Neural crest cell (in vitro differentiated cells): ENCODE results near the gene EPB41L2. TPM values are rescaled to one million over a fixed set of nuclear protein-coding genes. Genes with fewer than 3 reads are reported as not detected.

Source experiments
- DNase-seq: peaks from one replicate; pipeline ENCODE4 v3.0.0; 2021; ENCODE audit warnings: low read depth, mixed read lengths, low spot score
- H3K27ac Mint-ChIP-seq: one replicate; pipeline ENCODE4 v1.8.0; 2021; ENCODE audit warnings: mild to moderate bottlenecking, mixed read lengths; ENCODE audit not compliant: unreplicated experiment
- H3K27me3 Mint-ChIP-seq: 2 replicates; pipeline ENCODE4 v1.8.0; 2021; ENCODE audit warnings: low read depth, mild to moderate bottlenecking, mixed read lengths
- H3K36me3 Mint-ChIP-seq: 2 replicates; pipeline ENCODE4 v1.8.0; 2021; ENCODE audit warnings: low read depth, mild to moderate bottlenecking, mixed read lengths
- H3K4me1 Mint-ChIP-seq: 2 replicates; pipeline ENCODE4 v1.8.0; 2021; ENCODE audit warnings: mixed read lengths
- H3K4me3 Mint-ChIP-seq: one replicate; pipeline ENCODE4 v1.8.0; 2021; ENCODE audit warnings: mild to moderate bottlenecking, mixed read lengths
- H3K9me3 Mint-ChIP-seq: 2 replicates; pipeline ENCODE4 v1.8.0; 2021; ENCODE audit warnings: mixed read lengths
- total RNA-seq: library from RNA; stranded (reverse); gene quantifications from 2 replicates; pipeline ENCODE4 v1.2.1, GENCODE V29; 2021
- TF ChIP-seq, protein P1 (sequence below): fragments of 200-600 bp; sonication (generic); conservative IDR thresholded peaks from 2 replicates; pipeline ENCODE4 v1.5.0; 2021; ENCODE audit warnings: antibody characterized with exemption, mild to moderate bottlenecking

EPB41L2 gene
- total RNA-seq, 1 donor from 2014 or later: 114 TPM

DNA sequence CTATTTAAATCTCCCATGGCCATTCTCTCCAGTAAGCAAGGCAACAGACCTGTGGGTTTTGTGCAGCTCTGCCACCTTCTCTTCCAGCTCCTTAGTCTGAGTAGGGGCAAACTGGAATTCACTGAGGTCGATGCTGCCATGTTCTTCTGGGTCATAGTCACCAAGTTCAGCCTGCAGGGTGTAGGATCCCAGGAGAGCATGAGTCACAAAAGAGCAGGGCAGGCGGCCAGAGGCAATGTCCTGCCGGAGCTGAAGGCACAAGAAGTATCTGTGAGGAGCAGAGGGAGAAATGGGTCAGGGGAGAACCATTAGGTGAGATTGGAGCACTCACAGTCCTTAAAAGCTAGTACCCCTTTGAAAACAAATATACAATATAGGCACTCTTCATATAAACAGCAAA lies 162.1 kb downstream of the EPB41L2 start:
- H3K9me3 Mint-ChIP-seq: no peaks in the 10 kb centered on the region
- no peaks in the 10 kb centered on the region for H3K27me3 Mint-ChIP-seq
- peaks cover 14% of the 10 kb centered on the region for H3K4me1 Mint-ChIP-seq
- H3K27ac Mint-ChIP-seq: peak overlapping the region; percentile 76
- TF ChIP-seq, protein P1, sequence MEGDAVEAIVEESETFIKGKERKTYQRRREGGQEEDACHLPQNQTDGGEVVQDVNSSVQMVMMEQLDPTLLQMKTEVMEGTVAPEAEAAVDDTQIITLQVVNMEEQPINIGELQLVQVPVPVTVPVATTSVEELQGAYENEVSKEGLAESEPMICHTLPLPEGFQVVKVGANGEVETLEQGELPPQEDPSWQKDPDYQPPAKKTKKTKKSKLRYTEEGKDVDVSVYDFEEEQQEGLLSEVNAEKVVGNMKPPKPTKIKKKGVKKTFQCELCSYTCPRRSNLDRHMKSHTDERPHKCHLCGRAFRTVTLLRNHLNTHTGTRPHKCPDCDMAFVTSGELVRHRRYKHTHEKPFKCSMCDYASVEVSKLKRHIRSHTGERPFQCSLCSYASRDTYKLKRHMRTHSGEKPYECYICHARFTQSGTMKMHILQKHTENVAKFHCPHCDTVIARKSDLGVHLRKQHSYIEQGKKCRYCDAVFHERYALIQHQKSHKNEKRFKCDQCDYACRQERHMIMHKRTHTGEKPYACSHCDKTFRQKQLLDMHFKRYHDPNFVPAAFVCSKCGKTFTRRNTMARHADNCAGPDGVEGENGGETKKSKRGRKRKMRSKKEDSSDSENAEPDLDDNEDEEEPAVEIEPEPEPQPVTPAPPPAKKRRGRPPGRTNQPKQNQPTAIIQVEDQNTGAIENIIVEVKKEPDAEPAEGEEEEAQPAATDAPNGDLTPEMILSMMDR: no peak
- H3K4me3 Mint-ChIP-seq: no peak overlapping the region
- peaks cover 15% of the 10 kb centered on the region for H3K36me3 Mint-ChIP-seq
- DNase-seq: no peak

DNA sequence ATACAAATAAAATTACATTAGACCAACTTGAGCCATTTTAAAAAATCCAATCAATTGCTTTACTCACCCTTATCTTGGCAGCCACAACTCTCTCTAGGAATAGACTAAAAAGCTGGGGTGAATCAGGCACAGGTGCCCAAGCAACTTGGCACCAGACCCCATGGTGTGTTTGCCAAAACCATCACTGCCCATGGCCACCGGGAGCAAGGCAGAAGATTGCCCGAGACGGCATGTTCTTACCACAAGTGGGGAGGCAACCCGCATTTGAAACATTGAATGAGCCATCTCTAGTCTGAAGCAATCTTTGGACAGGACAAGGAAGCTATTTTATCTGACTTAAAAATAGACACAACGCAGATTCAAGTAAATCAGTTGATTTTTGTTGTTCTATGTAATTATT lies 166.8 kb downstream of the EPB41L2 start:
- Mint-ChIP-seq H3K4me3 (no peak overlapping the region), H3K27me3 (no peaks in the 10 kb centered on the region), H3K27ac (no peak overlapping the region), H3K4me1 (no peaks in the 10 kb centered on the region), H3K36me3 (peaks cover 19% of the 10 kb centered on the region), H3K9me3 (no peaks in the 10 kb centered on the region)
- TF ChIP-seq, protein P1: no peak
- DNase-seq: no peak

DNA sequence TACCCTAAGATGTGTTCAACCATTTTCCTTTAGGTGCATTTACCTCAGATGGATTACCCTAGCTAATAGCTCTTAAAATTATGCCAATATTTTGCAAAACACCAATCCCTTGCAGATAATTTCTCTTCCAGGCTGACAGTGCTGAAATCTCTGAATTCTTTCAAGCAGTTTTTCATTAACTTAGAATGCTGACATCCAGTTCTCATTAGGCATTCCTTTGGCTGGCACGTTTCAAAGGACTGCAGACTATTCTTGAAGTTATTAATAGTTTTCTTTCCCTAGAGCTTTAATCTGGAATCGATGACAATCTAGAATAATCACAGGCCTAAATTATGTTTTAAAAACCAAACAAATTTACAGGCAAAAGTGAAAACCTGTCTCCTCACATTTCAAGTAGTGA lies 167.5 kb downstream of the EPB41L2 start:
- Mint-ChIP-seq H3K27me3 (no peaks in the 10 kb centered on the region), H3K4me3 (no peak overlapping the region), H3K36me3 (peaks cover 17% of the 10 kb centered on the region), H3K9me3 (no peaks in the 10 kb centered on the region), H3K4me1 (no peaks in the 10 kb centered on the region), H3K27ac (no peak overlapping the region)
- DNase-seq: no peak
- TF ChIP-seq, protein P1: no peak

DNA sequence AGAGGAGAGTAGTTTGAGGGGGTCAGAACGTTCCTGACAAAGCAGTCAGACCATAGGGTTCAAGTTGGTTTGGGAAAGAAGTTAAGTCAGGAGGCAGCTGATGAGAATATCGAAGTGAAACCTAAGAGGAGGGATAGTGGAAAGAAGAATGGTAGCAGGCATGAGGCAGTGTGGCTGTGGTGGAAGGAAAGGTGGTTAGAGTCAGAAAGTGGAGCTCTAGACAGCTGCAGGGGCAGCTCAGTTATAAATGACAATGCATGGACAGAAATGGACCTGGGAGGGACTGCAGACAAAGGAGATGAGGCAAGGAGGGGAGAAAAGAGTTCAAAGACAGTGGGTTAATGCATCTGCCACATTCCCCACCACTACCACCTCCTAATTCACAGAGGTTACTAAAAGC lies 169.3 kb downstream of the EPB41L2 start:
- H3K4me1 Mint-ChIP-seq: no peaks in the 10 kb centered on the region
- no peaks in the 10 kb centered on the region for H3K27me3 Mint-ChIP-seq
- H3K4me3 Mint-ChIP-seq: no peak overlapping the region
- H3K9me3 Mint-ChIP-seq: no peaks in the 10 kb centered on the region
- DNase-seq: no peak
- H3K36me3 Mint-ChIP-seq: peaks cover 13% of the 10 kb centered on the region
- H3K27ac Mint-ChIP-seq: peak overlapping the region; percentile 59
- TF ChIP-seq, protein P1: no peak

DNA sequence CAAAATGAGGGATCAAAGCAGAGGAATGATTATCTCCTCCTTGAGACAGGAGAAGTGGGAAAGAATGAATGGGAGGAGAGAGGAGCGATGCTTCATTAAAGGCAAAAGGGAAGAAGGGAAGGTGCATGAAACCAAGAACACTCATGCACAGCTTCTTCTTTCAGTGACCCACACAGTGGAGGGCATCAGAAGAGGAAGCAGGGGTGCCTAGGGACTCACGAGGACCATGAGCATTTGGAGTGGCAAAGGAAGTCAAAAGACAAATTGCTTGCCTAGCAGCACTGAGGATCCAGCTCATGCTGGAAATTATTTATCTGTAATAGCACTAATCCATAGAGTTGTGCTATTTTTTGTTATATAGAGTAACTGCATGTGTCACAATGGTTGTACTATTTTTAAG lies 169.8 kb downstream of the EPB41L2 start:
- peaks cover 13% of the 10 kb centered on the region for H3K36me3 Mint-ChIP-seq
- TF ChIP-seq, protein P1: no peak
- no peak for DNase-seq
- no peaks in the 10 kb centered on the region for H3K9me3 Mint-ChIP-seq
- no peaks in the 10 kb centered on the region for H3K27me3 Mint-ChIP-seq
- H3K27ac Mint-ChIP-seq: no peak overlapping the region
- H3K4me3 Mint-ChIP-seq: no peak overlapping the region
- peaks cover 2% of the 10 kb centered on the region for H3K4me1 Mint-ChIP-seq

DNA sequence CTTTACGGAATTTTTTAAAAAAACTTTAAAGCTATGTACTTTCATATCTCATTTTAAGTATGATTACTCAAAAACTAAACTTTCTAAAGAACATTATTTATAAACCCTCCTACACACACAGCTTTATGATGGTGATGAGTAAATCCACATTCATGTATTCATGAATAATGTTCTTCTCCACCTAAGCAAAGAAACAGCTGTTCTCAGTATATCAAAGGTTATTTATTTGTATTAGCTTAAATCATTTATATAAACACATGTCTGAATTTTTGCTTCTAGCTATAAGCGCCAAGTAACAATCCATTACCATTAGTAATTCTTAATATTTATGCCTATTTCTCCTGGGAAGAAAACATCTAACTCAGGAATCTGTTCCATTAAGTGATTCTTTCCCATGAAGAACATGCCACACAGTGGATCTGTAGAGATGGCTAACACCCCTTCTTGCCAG lies 172.5 kb downstream of the EPB41L2 start:
- no peak overlapping the region for H3K27ac Mint-ChIP-seq
- TF ChIP-seq, protein P1: no peak
- H3K9me3 Mint-ChIP-seq: no peaks in the 10 kb centered on the region
- H3K4me1 Mint-ChIP-seq: peaks cover 6% of the 10 kb centered on the region
- DNase-seq: no peak
- H3K36me3 Mint-ChIP-seq: peaks cover 11% of the 10 kb centered on the region
- no peak overlapping the region for H3K4me3 Mint-ChIP-seq
- no peaks in the 10 kb centered on the region for H3K27me3 Mint-ChIP-seq
